K562 (cell line): ENCODE measurements around the gene BAG2. TPM values are rescaled to one million over a fixed set of nuclear protein-coding genes. Genes with fewer than 3 reads are reported as not detected.

Experiments used
- ARNT ChIP-seq, 2 experiments: fragments of 450-650 bp; IDR thresholded peaks; 2 replicates each; pipeline ENCODE4 v1.6.1; 2016; ENCODE audit warnings: mild to moderate bottlenecking in 1 of 2
- ELF1 ChIP-seq: fragments of 200-800 bp; sonication (Bioruptor generic); IDR thresholded peaks from 2 replicates; pipeline ENCODE4 v1.6.1; 2016; ENCODE audit warnings: missing genetic modification characterization, missing compliant biosample characterization
- HDAC6 ChIP-seq: IDR thresholded peaks from 2 replicates; pipeline ENCODE4 v1.6.1; 2012; ENCODE audit warnings: low read depth, mild to moderate bottlenecking, control low read depth, inconsistent platforms, low read length, moderate library complexity
- HDGF ChIP-seq: fragments of 450-650 bp; IDR thresholded peaks from 2 replicates; pipeline ENCODE4 v1.6.1; 2016
- JUNB ChIP-seq: fragments of 450-650 bp; formaldehyde crosslinking; conservative IDR thresholded peaks from 2 replicates; pipeline ENCODE4 v1.4.0; 2020; ENCODE audit warnings: mild to moderate bottlenecking
- MLLT1 ChIP-seq, 2 experiments: fragments of 450-650 bp; IDR thresholded peaks; 2 replicates each; pipeline ENCODE4 v1.6.1; 2016
- NFRKB ChIP-seq: fragments of 450-650 bp; IDR thresholded peaks from 2 replicates; pipeline ENCODE4 v1.6.1; 2016; ENCODE audit warnings: low read depth
- NKRF ChIP-seq: fragments of 450-650 bp; IDR thresholded peaks from 2 replicates; pipeline ENCODE4 v1.6.1; 2016; ENCODE audit warnings: borderline replicate concordance
- NR4A1 ChIP-seq, 2 experiments: fragments of 250-450 bp in 1 of 2; fragments of 450-650 bp in 1 of 2; sonication (Bioruptor Pico) in 1 of 2; IDR thresholded peaks; 2 replicates each; pipeline versions ENCODE4 v1.4.0 to v1.6.1; 2016 to 2020; ENCODE audit warnings: mild to moderate bottlenecking in 2 of 2, missing compliant biosample characterization in 1 of 2, missing genetic modification characterization in 1 of 2, moderate library complexity in 1 of 2
- RFX7 ChIP-seq: fragments of 250-450 bp; sonication (Bioruptor Pico); IDR thresholded peaks from 2 replicates; pipeline ENCODE4 v1.5.1; 2021; ENCODE audit warnings: mild to moderate bottlenecking
- SRSF1 ChIP-seq: fragments of 200-400 bp; formaldehyde crosslinking; IDR thresholded peaks from 2 replicates; pipeline ENCODE4 v1.6.1; 2017; ENCODE audit warnings: mild to moderate bottlenecking, low read depth, low read length, moderate library complexity
- ZNF232 ChIP-seq: sonication (generic); formaldehyde crosslinking; IDR thresholded peaks from 2 replicates; pipeline ENCODE4 v1.8.0; 2022; ENCODE audit warnings: mild to moderate bottlenecking, missing genetic modification reagents
- ZNF511 ChIP-seq: sonication (generic); formaldehyde crosslinking; IDR thresholded peaks from 2 replicates; pipeline ENCODE4 v1.8.0; 2022; ENCODE audit warnings: mild to moderate bottlenecking, missing genetic modification reagents
- polyA plus RNA-seq, 8 experiments: library from polyadenylated mRNA; depleted of rRNA in 4 of 8; stranded (reverse) in 5 of 8; unstranded in 3 of 8; fragments of >200 nt; fragmentation: Nextera tagmentation in 2 of 8; fragmentation: Illumina TruSeq in 1 of 8; extraction: Ambion mirVana in 2 of 8; extraction: Trizol in 1 of 8; gene quantifications; 2 replicates each; pipeline versions ENCODE4 v1.2.1 to v1.2.3, GENCODE V29; 2011 to 2014; ENCODE audit warnings: inconsistent platforms in 1 of 8, missing spikeins in 1 of 8
- total RNA-seq, 7 experiments: library from RNA; depleted of rRNA in 6 of 7; stranded (reverse); fragments of >200 nt in 6 of 7; fragmentation: Illumina TruSeq in 2 of 7; extraction: Trizol in 2 of 7; gene quantifications; 2 replicates each; pipeline versions ENCODE4 v1.2.1 to v1.2.3, GENCODE V29; 2011 to 2021; ENCODE audit warnings: low replicate concordance in 1 of 7
- TF ChIP-seq, protein P1 (sequence below), 3 experiments: fragments of 200-800 bp in 1 of 3; fragments of 250-450 bp in 1 of 3; fragments of 450-650 bp in 1 of 3; sonication (Bioruptor Pico) in 1 of 3; sonication (Bioruptor generic) in 1 of 3; formaldehyde crosslinking in 1 of 3; IDR thresholded peaks; 2 replicates each; pipeline versions ENCODE4 v1.6.1 to v1.8.0; 2016 to 2022; ENCODE audit warnings: mild to moderate bottlenecking in 2 of 3, missing genetic modification characterization in 2 of 3, missing compliant biosample characterization in 1 of 3, moderate library complexity in 1 of 3
- TF ChIP-seq, protein P2 (sequence below), 2 experiments: IDR thresholded peaks; 2 replicates each; pipeline ENCODE4 v1.6.1; 2012; ENCODE audit warnings: improper control_type of control experiment in 2 of 2, low read depth in 2 of 2, low read length in 2 of 2, borderline replicate concordance in 1 of 2

BAG2 gene
- total and polyA plus RNA-seq, 9 of the 15 experiments (the other 6 are each of a cell fraction or from before 2014, with no cell fraction given), result 12.8 to 20.7 (median 17.6) TPM

- TF ChIP-seq SRSF1, result peak; percentile 30; the same call in 1 of the 2 replicates
- TF ChIP-seq NFRKB, result peak; percentile 32; the same call in 1 of the 2 replicates
- no peak for TF ChIP-seq NKRF
- no peak for TF ChIP-seq JUNB
- no peak for TF ChIP-seq HDGF
- TF ChIP-seq NR4A1 (CRISPR knock-in tag; IDR thresholded peaks at IDR 0.05), result no peak
- TF ChIP-seq NR4A1 (tag; IDR thresholded peaks at IDR 0.05), result no peak
- TF ChIP-seq ZNF511 (CRISPR knock-in tag), result no peak; the same call in 1 of the 2 replicates
- TF ChIP-seq MLLT1 (IDR thresholded peaks at IDR 0.05), result peak; percentile 36 to 66
- TF ChIP-seq, protein P1, sequence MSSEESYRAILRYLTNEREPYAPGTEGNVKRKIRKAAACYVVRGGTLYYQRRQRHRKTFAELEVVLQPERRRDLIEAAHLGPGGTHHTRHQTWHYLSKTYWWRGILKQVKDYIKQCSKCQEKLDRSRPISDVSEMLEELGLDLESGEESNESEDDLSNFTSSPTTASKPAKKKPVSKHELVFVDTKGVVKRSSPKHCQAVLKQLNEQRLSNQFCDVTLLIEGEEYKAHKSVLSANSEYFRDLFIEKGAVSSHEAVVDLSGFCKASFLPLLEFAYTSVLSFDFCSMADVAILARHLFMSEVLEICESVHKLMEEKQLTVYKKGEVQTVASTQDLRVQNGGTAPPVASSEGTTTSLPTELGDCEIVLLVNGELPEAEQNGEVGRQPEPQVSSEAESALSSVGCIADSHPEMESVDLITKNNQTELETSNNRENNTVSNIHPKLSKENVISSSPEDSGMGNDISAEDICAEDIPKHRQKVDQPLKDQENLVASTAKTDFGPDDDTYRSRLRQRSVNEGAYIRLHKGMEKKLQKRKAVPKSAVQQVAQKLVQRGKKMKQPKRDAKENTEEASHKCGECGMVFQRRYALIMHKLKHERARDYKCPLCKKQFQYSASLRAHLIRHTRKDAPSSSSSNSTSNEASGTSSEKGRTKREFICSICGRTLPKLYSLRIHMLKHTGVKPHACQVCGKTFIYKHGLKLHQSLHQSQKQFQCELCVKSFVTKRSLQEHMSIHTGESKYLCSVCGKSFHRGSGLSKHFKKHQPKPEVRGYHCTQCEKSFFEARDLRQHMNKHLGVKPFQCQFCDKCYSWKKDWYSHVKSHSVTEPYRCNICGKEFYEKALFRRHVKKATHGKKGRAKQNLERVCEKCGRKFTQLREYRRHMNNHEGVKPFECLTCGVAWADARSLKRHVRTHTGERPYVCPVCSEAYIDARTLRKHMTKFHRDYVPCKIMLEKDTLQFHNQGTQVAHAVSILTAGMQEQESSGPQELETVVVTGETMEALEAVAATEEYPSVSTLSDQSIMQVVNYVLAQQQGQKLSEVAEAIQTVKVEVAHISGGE (CRISPR knock-in tag; IDR thresholded peaks at IDR 0.05), result peak in 1 of 3 experiments; percentile 80; a peak in 2 of 6 replicates
- TF ChIP-seq ELF1, result peak; percentile 58
- TF ChIP-seq ARNT (IDR thresholded peaks at IDR 0.05), result no peak
- TF ChIP-seq, protein P2, sequence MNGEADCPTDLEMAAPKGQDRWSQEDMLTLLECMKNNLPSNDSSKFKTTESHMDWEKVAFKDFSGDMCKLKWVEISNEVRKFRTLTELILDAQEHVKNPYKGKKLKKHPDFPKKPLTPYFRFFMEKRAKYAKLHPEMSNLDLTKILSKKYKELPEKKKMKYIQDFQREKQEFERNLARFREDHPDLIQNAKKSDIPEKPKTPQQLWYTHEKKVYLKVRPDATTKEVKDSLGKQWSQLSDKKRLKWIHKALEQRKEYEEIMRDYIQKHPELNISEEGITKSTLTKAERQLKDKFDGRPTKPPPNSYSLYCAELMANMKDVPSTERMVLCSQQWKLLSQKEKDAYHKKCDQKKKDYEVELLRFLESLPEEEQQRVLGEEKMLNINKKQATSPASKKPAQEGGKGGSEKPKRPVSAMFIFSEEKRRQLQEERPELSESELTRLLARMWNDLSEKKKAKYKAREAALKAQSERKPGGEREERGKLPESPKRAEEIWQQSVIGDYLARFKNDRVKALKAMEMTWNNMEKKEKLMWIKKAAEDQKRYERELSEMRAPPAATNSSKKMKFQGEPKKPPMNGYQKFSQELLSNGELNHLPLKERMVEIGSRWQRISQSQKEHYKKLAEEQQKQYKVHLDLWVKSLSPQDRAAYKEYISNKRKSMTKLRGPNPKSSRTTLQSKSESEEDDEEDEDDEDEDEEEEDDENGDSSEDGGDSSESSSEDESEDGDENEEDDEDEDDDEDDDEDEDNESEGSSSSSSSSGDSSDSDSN (IDR thresholded peaks at IDR 0.05; ENCODE audit: borderline replicate concordance in 1 of 2, low read depth in 2 of 2, low read length in 2 of 2), result peak; percentile 51 to 86; a peak in 3 of 4 replicates
- no peak for TF ChIP-seq HDAC6
- TF ChIP-seq ZNF232 (CRISPR knock-in tag), result no peak
- TF ChIP-seq RFX7 (CRISPR knock-in tag), result no peak
These were observed at the start of gene BAG2 (continued) for GRCh38 chr6:57172136-57173055.
